Gastrocnemius medialis (tissue), 4 donors: ENCODE data around the gene KCNS1.

Source experiments
- CTCF ChIP-seq, 5 experiments: fragments of 450-650 bp in 3 of 5; fragments of 200-600 bp in 2 of 5; sonication (generic) in 2 of 5; IDR thresholded peaks in 4 of 5; conservative IDR thresholded peaks in 1 of 5; 1 replicate in 4 of 5; 2 replicates in 1 of 5; pipeline ENCODE4 v1.5.1; 2016 to 2019; ENCODE audit warnings: antibody characterized with exemption in 5 of 5, mild to moderate bottlenecking in 3 of 5, moderate library complexity in 3 of 5
- POLR2A ChIP-seq, 2 donors: fragments of 450-650 bp; IDR thresholded peaks; one replicate each; pipeline ENCODE4 v1.6.1; 2017; ENCODE audit warnings: antibody characterized with exemption in 2 of 2, mild to moderate bottlenecking in 2 of 2, moderate library complexity in 2 of 2

- no peak for TF ChIP-seq CTCF (IDR thresholded peaks at IDR 0.05 in 4 of 5, conservative IDR thresholded peaks at IDR 0.05 in 1 of 5)
- no peak for TF ChIP-seq POLR2A (IDR thresholded peaks at IDR 0.05)
Measured at GRCh38 chr20:45100563-45101245, at the start of gene KCNS1.
